ELR (cell line): ENCODE measurements around the gene HSPB9.

ENCODE experiments used
- DNase-seq: peaks from one replicate; pipeline ENCODE4 v3.0.0-alpha.2; 2015; ENCODE audit warnings: low read depth

HSPB9 gene

GRCh38 chr17:42101513-42102292, 20.9 kb upstream of the HSPB9 start:
- peak; percentile 77 for DNase-seq

DNA sequence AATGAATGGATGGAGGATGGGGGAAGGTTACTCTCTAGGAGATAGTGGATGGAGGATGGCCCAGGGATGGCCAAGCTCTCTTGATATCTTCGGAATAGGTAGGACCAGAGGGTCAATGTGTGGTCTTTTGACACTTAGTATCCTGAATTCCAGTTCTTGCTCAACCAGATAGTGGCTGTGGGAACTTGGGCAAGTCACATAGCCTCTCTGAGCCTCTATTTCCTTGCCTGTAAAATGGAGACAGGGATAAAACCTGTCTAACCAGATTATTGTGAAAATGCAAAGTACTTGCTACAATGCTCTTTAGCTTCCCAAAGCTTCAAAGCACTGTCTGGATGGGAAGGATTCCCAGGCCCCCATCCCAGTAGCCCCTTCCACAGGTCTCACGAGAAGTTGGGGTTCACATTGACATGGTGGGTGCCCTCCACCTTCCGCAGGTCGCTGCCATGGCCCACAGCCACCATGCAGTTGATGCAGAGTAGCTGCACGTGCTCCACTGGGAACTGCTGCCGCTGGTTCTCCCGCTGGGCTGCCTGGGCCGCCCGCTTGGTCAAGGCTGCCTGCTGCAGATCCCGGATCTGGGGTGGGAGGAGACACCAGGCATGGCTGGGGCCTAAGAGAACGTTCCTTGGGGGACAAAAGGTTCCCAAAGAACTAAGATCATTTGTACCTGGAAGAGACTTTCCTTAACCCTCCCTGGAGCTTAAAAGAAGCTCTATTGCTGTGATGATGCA, 19.2 kb upstream of the HSPB9 start:
- no peak for DNase-seq

GRCh38 chr17:42104264-42104663, 18.3 kb upstream of the HSPB9 start:
- DNase-seq, result no peak

DNA sequence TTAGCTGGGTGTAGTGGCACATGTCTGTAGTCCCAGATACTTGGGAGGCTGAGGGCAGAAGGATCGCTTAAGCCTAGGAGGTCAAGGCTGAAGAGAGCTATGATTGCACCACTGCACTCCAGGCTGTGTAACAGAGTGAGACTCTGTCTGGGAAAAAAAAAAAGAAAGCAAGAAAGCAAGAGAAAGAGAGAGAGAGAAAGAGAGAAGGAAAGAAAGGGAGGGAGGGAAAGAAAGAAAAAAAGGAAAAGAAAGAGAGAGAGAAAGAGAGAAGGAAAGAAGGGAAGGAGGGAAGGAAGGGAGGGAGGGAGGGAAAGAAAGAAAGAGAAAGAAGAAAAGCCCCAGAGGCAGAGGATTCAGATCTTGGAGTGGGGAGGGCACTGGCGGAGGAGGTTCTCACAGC, 16.6 kb upstream of the HSPB9 start:
- DNase-seq, result no peak

DNA sequence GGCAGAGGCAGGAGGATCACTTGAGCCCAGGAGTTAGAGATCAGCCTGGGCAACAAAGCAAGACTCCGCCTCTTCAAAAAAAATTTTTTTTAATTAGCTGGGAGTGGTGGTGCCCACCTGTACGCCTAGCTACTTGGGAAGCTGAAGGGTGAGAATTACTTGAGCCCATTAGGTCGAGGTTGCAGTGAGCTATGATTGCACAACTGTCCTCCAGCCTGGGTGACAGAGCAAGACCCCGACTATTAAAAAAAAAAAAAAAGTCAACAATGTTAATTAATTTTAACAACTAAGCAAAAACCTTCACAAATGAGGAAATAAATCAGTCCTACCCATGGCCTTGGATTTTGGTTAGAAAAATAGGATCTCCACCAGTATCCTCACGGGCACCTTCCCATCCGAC, 15.5 kb upstream of the HSPB9 start:
- DNase-seq, result no peak

- peak; percentile 71 for DNase-seq
These were observed 14.7 kb upstream of the HSPB9 start for GRCh38 chr17:42107597-42108576.

DNA sequence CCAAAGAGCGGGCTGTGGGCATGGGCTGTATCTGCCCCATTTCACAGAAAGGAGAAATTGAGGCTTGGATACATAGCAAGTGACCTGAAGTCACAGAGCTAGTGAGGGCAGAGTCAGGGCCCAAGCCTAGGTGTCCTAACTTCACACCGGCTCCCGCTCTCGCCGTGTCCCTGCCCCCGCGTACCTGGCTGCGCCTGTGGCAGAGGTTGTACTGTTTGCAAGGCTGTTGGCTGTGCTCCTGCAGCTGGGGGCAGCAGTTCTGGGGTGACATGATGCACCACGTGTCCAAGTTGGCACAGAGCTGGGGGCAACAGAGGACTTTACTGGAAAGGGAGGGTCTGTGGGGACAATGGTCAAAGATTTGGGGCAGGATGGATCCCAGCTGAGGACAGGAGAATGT, 13.5 kb upstream of the HSPB9 start:
- DNase-seq, result no peak

- DNase-seq, result no peak
These were observed 12.0 kb upstream of the HSPB9 start for GRCh38 chr17:42110301-42111264.

- DNase-seq, result no peak
These were observed 11.4 kb upstream of the HSPB9 start for GRCh38 chr17:42111265-42111636.

DNA sequence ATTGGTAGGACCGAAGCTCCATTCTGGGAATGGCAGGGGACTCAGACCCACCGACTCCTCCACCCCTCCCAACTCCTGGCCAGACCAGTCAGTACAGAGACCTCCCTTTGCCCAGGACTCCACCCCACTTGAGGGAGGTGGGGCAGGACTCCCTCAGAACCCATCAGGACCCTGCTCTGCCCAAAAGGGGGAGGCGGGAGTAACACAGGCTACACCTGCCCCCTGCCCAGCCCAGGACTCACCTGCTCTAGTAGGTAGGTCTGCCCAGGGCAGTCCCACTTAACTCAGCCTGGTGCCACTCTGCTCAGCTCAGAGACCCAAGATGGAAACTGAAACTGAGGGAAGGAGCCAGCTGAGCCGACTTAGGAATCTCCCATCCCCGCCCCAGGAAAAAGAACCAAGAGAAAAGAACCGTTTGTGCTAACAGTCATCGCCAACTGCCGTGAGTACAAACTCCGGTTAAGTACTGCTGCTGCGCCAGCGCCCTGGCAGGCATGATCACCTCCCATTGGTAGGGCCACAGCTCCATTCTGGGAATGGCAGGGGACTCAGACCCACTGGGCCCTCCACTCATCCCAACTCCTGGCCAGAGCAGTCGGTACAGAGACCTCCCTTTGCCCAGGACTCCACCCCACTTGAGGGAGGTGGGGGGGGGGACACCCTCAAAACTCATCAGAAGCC, 10.6 kb upstream of the HSPB9 start:
- peak; percentile 75 for DNase-seq

DNA sequence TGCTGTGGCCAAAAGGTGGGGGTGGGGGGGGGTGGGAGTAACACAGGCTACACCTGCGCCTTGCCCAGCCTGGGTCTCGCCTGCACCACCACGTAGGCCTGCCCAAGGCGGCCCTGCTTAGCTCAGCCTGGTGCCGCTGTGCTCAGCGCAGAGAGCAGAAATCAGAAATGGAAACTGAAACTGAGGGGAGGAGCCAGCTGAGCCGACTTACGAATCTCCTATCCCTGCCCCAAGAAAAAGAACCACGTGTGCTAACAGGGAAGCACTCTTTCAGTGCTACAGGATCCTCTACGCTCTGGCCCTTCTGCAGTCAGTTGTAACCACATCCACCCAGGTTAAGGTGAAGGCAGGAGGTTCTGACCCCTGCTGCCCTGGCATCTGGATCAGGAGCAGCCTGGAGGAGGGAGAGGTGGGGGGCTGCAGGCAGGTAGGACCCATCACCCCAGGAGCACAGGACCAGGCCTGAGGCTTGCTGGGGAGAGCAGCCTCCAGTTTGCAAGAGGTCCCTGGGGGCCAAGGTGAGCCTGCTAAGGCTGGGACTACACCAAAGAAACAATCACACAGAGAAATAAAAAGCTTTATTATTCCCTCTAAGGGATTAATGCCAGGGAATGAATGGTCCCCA, 9.9 kb upstream of the HSPB9 start, which contains the start of gene DHX58:
TSS of gene DHX58 (minus strand) at position 163 of the 625 bp plus-strand sequence. CDS start 822 bp downstream, outside the sequence.
- DNase-seq, result peak; percentile 94

- DNase-seq, result no peak
These were observed 9.1 kb upstream of the HSPB9 start for GRCh38 chr17:42113293-42114069.

DNA sequence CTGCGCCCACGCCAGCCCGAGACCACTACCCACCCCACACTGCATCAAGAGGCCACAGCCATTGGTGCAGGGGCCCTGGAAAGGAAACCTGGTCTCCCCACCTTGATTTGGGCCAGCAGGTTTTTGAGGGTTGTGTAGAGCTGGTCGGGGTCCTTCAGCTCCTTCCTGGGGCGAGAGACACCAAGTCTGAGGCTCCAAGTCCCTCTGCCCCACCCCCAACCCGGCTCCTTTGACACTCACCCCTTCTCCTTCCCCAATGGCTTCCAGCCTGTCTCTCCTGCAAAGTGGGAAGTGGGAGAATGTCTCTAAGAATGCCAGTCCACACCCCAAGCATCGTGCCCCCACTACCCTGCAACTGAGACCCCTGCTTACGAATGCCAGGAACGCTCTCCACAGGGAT, 8.5 kb upstream of the HSPB9 start:
- DNase-seq, result no peak

- peak; percentile 88 for DNase-seq
These were observed 5.8 kb upstream of the HSPB9 start for GRCh38 chr17:42116705-42117396.

- DNase-seq, result no peak
These were observed 5.0 kb upstream of the HSPB9 start for GRCh38 chr17:42117397-42118125.

DNA sequence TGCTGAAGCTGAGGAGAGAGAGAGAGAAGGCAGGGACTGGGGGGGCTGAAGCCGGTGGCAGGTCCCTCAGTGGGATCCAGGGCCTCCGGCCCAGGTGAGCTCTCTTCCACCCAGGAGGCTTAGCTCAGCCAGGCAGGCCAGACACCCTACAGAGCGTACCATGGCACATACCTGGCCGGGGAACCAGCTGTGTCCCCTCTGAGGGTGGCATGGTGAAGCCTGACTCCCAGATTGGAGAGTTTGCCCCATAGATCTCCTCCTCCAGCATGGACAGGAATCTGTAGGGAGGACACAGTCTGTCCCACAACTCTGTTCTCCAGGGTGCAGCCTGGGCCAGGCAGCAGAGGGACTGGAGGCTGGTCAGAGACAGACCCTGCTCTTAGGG, 4.5 kb upstream of the HSPB9 start:
- no peak for DNase-seq

DNA sequence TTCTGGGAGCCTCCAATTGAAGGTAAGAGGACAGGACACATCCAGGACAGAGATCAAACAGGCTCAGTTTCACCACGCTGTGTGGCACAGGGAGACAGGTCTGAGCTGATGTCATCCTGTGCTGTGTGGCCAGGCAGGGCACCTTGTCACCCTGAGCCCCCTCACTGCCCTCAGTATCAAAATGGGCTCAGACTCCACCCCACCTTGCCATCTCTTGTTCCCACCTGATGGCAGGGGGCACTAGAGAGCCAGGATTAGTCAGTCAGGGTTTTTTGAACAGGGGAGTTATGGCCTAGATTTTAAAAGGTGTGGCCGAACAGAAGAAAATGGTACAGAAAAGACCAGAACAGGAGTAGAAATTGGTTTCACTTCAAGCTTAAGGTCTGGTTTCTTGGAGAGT, 4.1 kb upstream of the HSPB9 start:
- peak; percentile 52 for DNase-seq

DNA sequence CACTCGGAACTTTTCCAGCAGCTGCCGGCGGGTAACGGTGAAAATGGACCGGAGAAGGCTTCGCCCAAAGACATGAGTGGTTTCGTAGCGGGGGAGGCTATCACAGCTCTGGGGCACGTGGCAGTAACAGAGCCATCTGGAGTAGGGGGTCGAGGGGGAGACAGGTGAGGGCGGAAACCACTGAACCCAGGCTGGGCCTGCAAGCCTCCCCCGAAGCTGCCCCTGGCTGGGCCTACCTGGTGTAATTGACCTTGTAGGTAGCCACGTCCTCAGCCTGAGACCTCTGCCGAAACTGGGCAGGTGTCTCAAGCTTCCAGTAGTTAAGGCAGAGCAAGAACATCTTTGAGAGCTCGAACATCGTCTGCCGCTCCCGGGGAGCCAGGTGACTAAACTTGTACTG, 3.3 kb upstream of the HSPB9 start:
- DNase-seq, result no peak
